ENCODE data around the gene SEMA5B.

GRCh38 chr3:122982216-122983185, 45.1 kb downstream of the SEMA5B start:
- no peak for TF ChIP-seq POLR2AphosphoS5 (IDR thresholded peaks at IDR 0.05; ENCODE audit: low read depth)
- TF ChIP-seq CTCF (IDR thresholded peaks at IDR 0.05; ENCODE audit: insufficient read depth, low read length), result no peak
- no peak for TF ChIP-seq REST (IDR thresholded peaks at IDR 0.05; ENCODE audit: insufficient replicate concordance, low read depth)
- TF ChIP-seq GABPA (IDR thresholded peaks at IDR 0.05; ENCODE audit: low read depth), result no peak

All from HL-60 (cell line).